Measurements from ENCODE around the gene DKC1. TPM values are rescaled to one million over a fixed set of nuclear protein-coding genes. Genes with fewer than 3 reads are reported as not detected.
A peak's percentile ranks its signal among the peaks of the same experiment; 100 is the strongest.

The DKC1 gene
- total and polyA plus RNA-seq, 2 of the 13 experiments (the other 11 are each of a cell fraction or from before 2014, with no cell fraction given), result 61.6 to 102 TPM

DNA sequence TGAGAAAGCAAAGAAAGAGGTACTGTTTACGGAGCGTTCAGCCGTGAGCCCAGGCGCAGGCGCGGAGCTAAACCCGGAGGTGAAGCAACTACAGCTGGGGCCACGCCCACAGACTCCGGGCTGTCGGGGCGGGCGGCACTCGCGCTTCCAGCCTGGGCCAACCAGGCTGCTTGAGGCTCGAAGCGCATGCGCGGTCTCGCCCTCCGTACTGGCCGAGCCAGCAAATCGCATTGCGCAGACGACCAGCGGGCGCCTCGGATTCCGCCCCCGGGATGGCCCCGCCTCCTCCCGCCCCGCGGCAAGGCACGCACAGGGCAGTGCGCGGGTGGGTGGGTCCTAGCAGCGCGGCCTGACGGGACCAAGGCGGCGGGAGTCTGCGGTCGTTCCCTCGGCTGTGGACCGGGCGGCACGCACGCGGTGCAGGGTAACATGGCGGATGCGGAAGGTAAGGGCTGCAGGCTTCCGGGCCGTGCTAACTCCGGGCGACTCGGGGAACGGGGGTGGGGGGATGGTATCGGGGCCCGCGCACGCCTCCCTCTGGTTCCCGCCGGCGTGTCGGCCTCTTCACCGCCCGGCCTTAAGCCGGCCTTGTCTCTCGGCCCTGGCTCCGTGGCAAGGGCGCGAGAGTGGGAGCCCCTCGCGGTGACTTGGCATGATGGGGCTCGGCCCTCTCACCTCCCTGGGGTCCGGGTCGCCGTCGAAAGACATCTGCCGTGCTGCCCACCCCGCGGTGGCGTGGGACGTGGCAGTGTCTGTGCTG lies at the start of gene DKC1 (continued):
- TF ChIP-seq ZFAT (CRISPR knock-in tag; conservative IDR thresholded peaks at IDR 0.05), result no peak
- no peak for TF ChIP-seq EEA1 (CRISPR knock-in tag; IDR thresholded peaks at IDR 0.05; ENCODE audit: borderline replicate concordance)
- no peak for TF ChIP-seq ZNF232 (CRISPR knock-in tag; IDR thresholded peaks at IDR 0.05; ENCODE audit: borderline replicate concordance)
- TF ChIP-seq ZNF773 (CRISPR knock-in tag; IDR thresholded peaks at IDR 0.05; ENCODE audit: borderline replicate concordance), result no peak
- TF ChIP-seq FIP1L1 (IDR thresholded peaks at IDR 0.05; ENCODE audit: borderline replicate concordance, insufficient read depth, low read depth, low read length), result no peak
- TF ChIP-seq NCOR1 (IDR thresholded peaks at IDR 0.05; ENCODE audit: borderline replicate concordance, low read length), result no peak
- TF ChIP-seq FOXP1 (IDR thresholded peaks at IDR 0.05), result no peak
- no peak for TF ChIP-seq FOXP1 (CRISPR knock-in tag; IDR thresholded peaks at IDR 0.05)
- no peak for TF ChIP-seq PHB2 (IDR thresholded peaks at IDR 0.05; ENCODE audit: partially characterized antibody)
- TF ChIP-seq, protein P1, sequence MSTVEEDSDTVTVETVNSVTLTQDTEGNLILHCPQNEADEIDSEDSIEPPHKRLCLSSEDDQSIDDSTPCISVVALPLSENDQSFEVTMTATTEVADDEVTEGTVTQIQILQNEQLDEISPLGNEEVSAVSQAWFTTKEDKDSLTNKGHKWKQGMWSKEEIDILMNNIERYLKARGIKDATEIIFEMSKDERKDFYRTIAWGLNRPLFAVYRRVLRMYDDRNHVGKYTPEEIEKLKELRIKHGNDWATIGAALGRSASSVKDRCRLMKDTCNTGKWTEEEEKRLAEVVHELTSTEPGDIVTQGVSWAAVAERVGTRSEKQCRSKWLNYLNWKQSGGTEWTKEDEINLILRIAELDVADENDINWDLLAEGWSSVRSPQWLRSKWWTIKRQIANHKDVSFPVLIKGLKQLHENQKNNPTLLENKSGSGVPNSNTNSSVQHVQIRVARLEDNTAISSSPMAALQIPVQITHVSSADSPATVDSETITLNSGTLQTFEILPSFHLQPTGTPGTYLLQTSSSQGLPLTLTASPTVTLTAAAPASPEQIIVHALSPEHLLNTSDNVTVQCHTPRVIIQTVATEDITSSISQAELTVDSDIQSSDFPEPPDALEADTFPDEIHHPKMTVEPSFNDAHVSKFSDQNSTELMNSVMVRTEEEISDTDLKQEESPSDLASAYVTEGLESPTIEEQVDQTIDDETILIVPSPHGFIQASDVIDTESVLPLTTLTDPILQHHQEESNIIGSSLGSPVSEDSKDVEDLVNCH (CRISPR knock-in tag; IDR thresholded peaks at IDR 0.05), result no peak
- no peak for TF ChIP-seq ZSCAN29 (CRISPR knock-in tag; conservative IDR thresholded peaks at IDR 0.05)
- no peak for TF ChIP-seq ZNF343 (CRISPR knock-in tag; IDR thresholded peaks at IDR 0.05)
- peak; percentile 12; the same call in 1 of the 2 replicates for TF ChIP-seq BCL3 (CRISPR knock-in tag; IDR thresholded peaks at IDR 0.05)
- no peak for TF ChIP-seq ZNF747 (CRISPR knock-in tag; IDR thresholded peaks at IDR 0.05; ENCODE audit: borderline replicate concordance)
- TF ChIP-seq ARNT2 (CRISPR knock-in tag; IDR thresholded peaks at IDR 0.05; ENCODE audit: low read depth), result no peak
- no peak for TF ChIP-seq FOXK2 (IDR thresholded peaks at IDR 0.05)
- TF ChIP-seq, protein P2, sequence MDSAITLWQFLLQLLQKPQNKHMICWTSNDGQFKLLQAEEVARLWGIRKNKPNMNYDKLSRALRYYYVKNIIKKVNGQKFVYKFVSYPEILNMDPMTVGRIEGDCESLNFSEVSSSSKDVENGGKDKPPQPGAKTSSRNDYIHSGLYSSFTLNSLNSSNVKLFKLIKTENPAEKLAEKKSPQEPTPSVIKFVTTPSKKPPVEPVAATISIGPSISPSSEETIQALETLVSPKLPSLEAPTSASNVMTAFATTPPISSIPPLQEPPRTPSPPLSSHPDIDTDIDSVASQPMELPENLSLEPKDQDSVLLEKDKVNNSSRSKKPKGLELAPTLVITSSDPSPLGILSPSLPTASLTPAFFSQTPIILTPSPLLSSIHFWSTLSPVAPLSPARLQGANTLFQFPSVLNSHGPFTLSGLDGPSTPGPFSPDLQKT (CRISPR knock-in tag; IDR thresholded peaks at IDR 0.05; ENCODE audit: borderline replicate concordance), result peak; percentile 34; the same call in 1 of the 2 replicates
- no peak for TF ChIP-seq ZNF605 (CRISPR knock-in tag; IDR thresholded peaks at IDR 0.05)
- TF ChIP-seq MEIS2 (CRISPR knock-in tag; IDR thresholded peaks at IDR 0.05), result no peak
- TF ChIP-seq, protein P3, sequence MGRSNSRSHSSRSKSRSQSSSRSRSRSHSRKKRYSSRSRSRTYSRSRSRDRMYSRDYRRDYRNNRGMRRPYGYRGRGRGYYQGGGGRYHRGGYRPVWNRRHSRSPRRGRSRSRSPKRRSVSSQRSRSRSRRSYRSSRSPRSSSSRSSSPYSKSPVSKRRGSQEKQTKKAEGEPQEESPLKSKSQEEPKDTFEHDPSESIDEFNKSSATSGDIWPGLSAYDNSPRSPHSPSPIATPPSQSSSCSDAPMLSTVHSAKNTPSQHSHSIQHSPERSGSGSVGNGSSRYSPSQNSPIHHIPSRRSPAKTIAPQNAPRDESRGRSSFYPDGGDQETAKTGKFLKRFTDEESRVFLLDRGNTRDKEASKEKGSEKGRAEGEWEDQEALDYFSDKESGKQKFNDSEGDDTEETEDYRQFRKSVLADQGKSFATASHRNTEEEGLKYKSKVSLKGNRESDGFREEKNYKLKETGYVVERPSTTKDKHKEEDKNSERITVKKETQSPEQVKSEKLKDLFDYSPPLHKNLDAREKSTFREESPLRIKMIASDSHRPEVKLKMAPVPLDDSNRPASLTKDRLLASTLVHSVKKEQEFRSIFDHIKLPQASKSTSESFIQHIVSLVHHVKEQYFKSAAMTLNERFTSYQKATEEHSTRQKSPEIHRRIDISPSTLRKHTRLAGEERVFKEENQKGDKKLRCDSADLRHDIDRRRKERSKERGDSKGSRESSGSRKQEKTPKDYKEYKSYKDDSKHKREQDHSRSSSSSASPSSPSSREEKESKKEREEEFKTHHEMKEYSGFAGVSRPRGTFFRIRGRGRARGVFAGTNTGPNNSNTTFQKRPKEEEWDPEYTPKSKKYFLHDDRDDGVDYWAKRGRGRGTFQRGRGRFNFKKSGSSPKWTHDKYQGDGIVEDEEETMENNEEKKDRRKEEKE (IDR thresholded peaks at IDR 0.05), result no peak
- TF ChIP-seq ZMYM3 (CRISPR knock-in tag; IDR thresholded peaks at IDR 0.05), result no peak
- no peak for TF ChIP-seq RFX5 (IDR thresholded peaks at IDR 0.05; ENCODE audit: low read depth, low read length)

Measured in HepG2 (cell line).